ENCODE results near the gene OR8K5.
"Not testable (repeated sequence)": the region's sequence is repeated elsewhere in the genome, so short reads cannot be mapped to it uniquely, and the experiment has no call there.

OR8K5 gene

GRCh38 chr11:56160217-56160616, at the start of gene OR8K5:
TSS of gene OR8K5 (minus strand) at chr11:56160317. CDS start at chr11:56160317, 0 bp downstream.
- FAIRE-seq = no peak

GRCh38 chr11:56207790-56208189, 47.7 kb upstream of the OR8K5 start:
- no peak for FAIRE-seq

- FAIRE-seq = no peak
Measured at GRCh38 chr11:56197367-56197766, 37.2 kb upstream of the OR8K5 start.

- FAIRE-seq = no peak
Measured at GRCh38 chr11:56196705-56197104, 36.6 kb upstream of the OR8K5 start.

- no peak for FAIRE-seq
Measured at GRCh38 chr11:56188602-56189001, 28.5 kb upstream of the OR8K5 start.

GRCh38 chr11:56183459-56183858, 23.3 kb upstream of the OR8K5 start:
- no peak for FAIRE-seq

GRCh38 chr11:56176318-56176717, 16.2 kb upstream of the OR8K5 start, which contains the start of gene OR5J2:
TSS of gene OR5J2 (plus strand) at chr11:56176618. CDS start at chr11:56176618, 0 bp downstream.
- FAIRE-seq = no peak

- FAIRE-seq = no peak
Measured at GRCh38 chr11:56172256-56172830, 12.2 kb upstream of the OR8K5 start.

- FAIRE-seq = no peak
Measured at GRCh38 chr11:56163804-56164203, 3.7 kb upstream of the OR8K5 start.

- no peak for FAIRE-seq
Measured at GRCh38 chr11:56152333-56152732, 7.8 kb downstream of the OR8K5 start.

GRCh38 chr11:56151376-56151775, 8.7 kb downstream of the OR8K5 start:
- FAIRE-seq = no peak

- FAIRE-seq = not testable (repeated sequence)
Measured at GRCh38 chr11:56143681-56144080, 16.4 kb downstream of the OR8K5 start.

- FAIRE-seq = no peak
Measured at GRCh38 chr11:56140151-56140661, 19.9 kb downstream of the OR8K5 start, which contains the start of gene OR8J3. TSS of gene OR8J3 (minus strand) at chr11:56140201. CDS start at chr11:56137718, 2,483 bp downstream.

- FAIRE-seq = no peak
Measured at GRCh38 chr11:56122073-56122472, 38.0 kb downstream of the OR8K5 start, which contains the start of gene OR8H3. TSS of gene OR8H3 (plus strand) at chr11:56122373. CDS start at chr11:56122373, 0 bp downstream.

Data from endometrium (tissue), 2 donors.